GM19452 (cell line): ENCODE measurements around the gene ZFAND2A.
"Not testable (repeated sequence)": the region's sequence is repeated elsewhere in the genome, so short reads cannot be mapped to it uniquely, and the experiment has no call there.

Experiments used
- ATAC-seq: cut with Tn5 transposase; IDR thresholded peaks from one replicate; pipeline ENCODE4 v1.9.1; 2021; ENCODE audit not compliant: unreplicated experiment

Gene ZFAND2A

DNA sequence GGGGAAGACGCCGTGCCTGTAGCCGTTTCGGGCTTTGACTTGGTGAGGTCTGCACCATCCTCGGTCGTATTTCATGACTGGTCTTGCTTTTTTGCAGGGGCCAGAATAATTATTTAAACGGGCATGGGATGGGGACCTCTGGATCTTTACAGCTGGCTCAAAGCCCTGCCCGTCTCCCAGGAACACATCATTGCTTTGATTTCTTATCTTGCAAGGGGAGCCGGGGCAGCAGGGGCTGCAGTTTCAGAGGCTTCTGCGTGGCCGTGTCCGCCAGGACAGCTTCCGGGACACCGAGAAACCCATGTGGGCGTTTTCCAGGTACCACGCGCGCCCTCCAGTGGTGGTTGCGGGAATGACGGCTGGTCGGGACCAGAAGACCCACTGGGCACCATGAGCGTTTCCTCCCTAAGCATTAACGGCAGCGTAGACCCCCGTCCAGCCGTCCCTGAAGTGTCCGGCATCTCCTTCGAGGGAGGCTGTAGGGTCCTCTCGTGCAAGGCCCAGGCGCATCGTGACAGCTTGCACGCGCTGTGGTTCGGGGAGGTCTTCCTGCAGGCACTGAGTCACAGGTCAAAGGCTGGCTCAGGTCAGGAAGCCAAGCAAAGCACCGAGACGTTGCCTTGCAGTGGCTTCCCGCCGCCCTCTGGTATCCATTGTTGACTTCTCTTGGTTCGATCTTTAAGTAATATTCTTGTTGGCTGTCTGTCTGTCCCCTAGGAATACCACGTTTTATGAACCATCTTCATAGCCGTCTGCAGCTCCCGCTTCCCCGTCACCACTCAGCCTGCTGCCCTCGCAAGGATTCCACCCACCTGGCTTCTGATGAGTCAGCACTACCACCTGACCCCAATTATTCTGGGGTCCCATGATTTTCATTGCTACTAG, 16.2 kb upstream of the ZFAND2A start:
- ATAC-seq, result peak; percentile 70

DNA sequence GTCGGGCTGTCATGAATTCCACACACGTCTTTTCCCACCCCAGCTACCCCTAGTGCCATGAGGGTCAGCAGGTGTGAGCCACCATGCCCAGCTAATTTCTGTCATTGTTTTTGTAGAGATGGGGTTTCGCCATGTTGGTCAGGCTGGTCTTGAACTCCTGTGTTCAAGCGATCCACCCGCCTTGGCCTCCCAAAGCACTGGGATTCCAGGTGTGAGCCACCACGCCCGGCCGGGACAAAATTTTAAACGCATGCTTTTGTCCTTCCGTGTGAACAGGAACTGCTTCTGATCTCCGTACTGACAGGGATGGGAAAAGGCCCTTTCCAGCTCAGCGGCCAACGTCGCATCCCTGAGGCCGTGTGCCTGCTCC, 15.6 kb upstream of the ZFAND2A start:
- no peak for ATAC-seq

DNA sequence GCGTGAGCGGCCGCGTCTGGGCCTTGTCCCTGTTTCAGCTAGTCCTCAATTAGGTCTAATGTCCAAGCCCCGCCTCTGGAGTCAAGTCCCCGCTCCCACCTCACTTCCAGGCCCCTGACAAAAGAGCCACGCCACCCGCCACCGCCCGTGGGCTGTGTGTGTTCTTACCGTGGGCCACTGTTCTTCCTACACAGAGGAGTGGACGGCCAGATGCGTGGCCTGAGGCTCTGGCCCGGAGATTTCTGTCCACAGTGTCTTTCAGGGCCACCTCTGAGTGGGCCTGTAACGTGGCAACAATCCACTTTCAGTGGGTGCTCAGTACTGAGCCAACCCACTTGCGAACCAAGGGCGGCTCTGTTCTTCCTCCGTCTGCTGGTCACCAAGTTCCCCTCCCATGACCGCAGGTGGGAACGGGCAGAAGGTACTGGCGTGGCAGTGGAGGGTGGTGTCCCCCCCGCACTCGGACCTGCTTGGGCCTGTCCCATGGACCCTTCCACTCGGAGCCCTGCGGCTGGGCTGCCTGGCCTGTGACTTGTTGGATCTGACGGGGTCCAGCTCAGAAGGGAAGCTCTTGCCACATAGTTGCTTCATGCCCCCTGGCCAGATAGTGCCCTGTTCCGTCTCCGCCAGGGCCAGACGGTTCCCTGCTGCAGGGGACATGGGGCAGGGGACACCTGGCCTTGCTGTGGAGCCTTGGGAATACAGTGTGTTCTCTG, 15.0 kb upstream of the ZFAND2A start:
- no peak for ATAC-seq

DNA sequence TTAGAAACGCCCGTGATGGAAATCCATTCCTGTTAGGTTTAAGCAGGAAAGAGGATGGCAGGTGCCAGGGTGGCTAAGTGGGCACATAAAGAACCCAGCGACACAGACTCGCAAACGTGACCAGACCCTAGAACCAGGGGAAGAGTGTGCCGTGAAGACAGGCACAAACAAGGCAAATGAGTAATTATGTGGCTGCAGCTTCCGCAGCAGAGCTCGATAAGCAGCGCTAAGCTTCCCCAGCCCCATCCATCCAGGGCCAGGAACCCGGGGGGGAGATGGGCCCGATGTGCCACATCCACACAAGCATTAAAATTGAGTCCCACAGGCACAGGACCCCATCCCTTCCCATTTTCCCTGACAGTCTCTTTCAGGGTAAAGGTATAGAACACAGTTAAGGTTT, 14.0 kb upstream of the ZFAND2A start:
- no peak for ATAC-seq

DNA sequence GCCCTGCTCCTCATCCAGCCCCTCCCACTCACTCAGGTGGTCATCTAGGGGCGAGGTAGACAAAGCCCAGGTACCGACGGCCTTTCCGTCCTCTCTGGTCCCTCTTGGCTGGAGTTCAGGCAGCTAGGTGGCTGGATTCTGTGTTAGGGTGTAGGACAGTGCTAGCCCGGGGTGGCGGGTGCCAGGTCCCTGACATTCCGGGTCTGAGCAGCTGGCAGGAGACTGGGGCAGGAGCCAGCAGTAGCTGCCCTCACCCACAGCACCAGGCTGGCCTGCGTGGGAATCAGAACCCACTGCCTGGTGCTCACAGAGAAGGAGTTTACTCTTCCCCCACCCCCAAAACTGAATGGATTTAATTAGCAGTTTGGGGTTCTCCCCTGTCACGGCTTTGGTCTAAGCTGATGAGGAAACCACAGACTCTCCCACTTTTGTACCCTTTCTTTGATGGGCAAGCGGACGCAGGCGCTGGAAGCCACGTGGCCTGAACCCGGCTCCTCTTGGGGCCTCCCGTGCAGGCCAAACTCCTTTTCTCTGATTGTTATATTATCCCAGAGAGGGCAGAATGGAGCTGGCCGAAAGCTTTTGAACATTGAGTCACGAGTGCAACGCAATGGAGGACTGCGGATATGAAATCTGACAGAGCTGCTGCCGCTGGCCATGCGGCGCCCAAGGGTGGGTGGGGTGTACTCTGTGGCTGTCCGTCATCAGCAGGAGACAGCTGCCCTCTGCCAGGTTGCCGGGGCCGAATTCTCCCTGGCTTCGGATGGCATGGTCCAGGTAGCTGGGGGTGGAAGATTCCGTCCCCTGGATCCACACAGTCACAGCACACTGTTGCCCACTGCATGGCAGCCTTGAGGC, 12.9 kb upstream of the ZFAND2A start:
- ATAC-seq, result no peak

DNA sequence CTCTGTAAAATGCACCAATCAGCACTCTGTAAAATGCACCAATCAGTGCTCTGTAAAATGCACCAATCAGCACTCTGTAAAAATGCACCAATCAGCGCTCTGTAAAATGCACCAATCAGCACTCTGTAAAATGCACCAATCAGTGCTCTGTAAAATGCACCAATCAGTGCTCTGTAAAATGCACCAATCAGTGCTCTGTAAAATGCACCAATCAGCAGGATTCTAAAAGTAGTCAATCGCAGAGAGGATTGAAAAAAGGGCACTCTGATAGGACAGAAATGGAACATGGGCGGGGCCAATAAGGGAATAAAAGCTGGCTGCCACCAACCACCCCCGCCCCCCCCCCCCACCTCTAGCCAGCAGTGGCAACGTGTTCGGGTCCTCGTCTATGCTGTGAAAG, 11.5 kb upstream of the ZFAND2A start:
- not testable (repeated sequence) for ATAC-seq

DNA sequence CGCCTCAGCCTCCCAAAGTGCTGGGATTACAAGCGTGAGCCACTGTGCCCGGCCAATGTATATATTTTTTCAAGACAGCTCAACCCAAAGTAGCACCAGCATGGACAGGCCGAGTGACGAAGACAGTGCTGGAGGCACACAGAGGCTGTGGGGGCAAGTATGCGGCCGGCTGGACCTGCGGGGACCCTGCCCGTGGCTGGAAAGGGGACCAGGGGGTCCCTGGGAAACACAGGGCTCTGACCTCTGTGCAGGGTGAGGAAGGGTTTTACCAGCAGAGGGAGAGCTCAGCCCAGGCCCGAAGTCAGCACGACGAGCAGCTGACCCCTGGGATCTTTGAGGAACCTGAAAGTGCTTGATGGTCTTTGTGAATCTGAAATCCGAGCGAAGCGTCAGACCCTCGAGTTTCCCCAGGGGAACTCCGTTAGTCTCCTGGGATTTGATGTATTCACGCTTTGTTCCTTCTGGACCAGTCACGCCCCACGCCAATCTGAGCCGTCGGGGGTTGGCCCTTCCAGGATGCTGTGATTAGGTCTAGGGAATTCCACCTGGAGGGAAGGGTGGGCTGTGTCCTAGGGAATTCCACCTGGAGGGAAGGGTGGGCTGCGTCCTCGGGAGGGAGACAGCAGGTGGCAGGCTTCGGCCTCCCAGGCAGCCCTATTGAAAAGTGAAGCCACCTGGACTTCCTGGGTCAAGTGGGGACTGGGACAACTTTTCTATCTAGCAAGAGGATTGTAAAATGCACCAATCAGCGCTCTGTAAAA, 10.9 kb upstream of the ZFAND2A start:
- no peak for ATAC-seq

DNA sequence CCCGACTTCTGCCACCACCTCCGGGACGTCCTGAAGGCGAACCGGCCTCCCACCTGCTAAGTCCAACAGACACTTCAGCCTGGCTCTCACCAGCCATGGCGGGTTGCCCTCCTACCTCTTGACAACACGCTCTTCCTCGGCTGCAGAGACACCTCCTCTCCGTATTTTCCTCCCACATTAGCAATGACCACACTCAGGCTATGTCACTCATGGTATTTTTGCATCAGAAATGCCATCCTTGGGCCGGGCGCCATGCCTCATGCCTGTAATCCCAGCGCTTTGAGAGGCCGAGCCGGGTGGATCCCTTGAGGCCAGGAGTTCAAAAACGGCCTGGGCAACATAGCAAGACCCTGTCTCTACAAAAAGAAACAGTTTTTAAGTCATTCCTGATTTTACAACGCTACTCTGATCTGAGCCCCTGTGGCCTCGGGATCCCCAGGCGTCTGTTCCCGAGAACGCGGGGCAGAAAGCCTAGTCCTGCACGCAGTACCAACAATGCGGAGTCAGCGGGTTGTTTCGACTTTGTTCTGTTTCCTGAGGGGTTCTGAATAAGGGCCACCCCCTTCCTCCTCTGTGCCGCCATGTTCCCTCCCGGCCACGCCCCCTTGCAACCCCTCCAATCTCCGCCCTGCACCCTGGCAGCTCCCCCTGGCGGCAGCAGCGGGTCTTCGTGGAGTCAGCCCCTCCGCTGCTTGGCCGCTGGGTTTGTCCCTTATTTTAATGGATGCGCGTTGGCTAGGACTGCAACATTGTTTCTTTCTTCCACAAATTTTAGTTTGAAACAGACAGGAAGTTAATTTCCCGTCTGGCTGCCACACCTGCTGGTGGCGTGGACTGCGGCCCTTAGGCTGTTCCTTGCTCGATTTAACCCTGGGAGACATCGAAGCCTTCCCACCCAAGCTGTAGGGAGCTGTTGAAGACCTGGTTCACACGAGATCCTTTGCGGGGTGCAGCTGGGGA, 9.7 kb upstream of the ZFAND2A start:
- ATAC-seq, result no peak

DNA sequence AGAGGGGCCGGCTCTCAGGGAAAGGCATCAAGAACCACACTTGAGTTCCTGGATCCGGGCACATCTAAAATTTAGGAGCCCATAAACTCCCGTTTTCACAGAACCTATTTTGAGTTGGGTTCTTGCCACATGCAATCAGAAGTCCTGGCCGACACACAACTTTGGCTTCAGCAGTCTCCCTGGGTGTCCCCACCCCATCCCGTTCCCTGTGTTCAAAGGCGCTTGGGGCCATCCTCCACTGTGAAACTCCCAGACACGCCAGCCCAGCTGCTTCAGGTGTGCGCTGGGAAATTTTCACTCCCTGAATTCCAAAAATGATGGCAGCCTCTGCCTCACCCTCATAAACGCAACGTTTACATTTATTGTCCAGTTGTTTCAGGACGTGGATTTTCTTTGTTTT, 8.4 kb upstream of the ZFAND2A start:
- no peak for ATAC-seq

DNA sequence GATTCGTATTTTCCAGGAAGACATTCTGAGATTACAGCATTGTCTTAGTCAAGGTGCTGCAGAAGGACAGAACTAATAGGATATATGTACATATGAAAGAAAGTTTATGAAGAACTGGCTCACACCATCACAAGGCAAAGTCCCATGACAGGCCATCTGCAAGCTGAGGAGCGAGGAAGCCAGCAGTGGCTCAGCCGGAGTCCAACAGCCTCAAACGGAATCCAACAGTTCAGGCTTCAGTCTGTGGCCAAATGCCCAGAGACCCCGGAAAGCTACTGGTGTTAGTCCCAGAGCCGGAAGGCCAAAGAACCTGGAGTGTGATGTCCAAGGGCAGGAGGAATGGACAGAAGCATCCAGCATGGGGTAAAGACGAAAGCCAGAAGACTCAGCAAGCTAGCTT, 4.4 kb upstream of the ZFAND2A start:
- no peak for ATAC-seq

DNA sequence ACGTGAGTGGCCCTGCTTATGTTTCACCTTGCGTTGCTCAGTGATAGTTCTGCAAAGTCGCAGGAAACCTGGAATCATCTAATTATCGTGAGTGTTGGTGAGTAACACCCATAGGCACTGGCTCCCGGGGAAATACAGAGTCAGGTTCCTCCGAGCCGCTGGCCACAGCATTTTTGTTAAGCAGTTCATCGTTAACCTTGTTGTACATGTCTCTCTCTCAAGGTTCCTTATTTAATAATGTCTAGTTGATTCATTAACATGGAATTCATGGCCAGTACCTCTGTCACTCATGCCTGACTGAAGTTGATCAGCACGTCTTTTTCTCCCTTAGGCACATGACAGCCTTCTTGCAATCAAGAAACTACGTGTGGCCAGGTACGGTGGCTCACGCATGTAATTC, 3.1 kb upstream of the ZFAND2A start:
- no peak for ATAC-seq

DNA sequence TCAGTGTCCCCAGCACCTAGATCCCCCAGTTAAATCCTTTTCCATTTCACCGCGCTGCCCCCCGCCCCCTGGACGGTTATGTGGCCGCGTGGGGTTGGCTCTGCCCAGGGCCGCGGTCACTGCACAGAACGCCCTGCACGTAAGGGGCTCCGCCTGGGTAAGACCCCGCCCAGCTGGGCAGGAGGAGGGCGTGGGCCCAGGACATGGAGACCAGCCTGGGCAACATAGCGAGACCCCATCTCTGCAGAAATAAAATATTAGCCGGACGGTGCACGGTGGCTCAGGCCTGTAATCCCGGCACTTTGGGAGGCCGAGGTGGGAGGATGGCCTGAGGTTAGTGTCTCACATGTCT, 650 bp upstream of the ZFAND2A start:
- ATAC-seq, result peak; percentile 15

DNA sequence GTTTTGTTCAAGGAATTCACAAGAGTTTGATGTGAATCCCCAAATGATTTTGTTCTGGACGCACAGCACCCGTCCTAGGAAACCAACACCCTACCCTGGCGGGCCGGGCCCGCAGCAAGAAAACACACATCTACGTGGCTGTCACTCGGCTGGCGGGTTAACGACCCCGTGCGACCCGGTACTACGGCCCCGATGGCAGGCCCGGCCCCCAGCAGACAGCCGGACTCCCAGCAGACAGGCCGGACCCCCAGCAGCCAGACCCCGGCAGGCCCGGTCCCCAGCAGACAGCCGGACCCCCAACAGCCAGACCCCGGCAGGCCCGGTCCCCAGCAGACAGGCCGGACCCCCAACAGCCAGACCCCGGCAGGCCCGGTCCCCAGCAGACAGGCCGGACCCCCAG, 765 bp downstream of the ZFAND2A start:
- ATAC-seq, result not testable (repeated sequence)

DNA sequence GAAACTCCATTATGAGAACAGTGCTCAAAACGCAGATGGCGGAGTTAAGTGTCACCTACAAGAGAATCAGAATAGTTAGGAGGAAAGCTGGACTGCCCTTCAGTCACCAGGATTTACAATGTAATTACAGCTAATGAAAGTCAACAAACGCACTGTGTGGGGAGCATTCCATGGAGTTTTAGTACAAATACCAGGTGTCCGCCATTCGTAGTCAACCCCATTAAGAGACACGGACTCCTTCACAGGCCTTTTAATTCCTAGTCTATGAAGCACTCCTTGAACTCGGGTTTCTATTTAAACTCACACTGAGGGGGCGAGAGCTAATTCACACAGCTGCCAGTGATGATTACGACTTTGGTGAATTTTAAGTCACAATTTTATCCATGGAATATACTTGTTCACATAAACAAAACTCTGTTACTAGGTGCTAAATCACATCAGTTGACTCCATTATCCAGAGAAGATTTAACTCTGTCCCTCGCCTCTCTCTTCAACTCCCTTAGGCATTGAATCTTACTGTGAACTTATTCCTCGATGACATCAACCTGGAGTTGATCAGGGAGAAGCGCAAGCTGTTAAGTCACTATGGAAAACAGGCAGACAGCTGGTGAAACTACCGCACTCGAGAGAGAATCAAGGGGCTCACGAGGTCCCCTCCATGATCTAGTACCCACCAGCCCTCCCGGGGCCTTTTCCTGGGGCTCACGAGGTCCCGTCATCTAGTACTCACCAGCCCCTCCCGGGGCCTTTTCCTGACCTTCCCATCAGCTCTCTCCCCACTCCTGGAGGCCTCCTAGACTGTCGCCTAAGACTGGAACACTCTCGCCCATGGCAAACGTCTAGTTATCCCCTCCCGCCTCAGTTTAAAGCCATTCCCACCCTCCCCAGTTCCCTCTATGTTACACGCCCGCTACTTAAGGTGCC, 1.5 kb downstream of the ZFAND2A start:
- no peak for ATAC-seq

DNA sequence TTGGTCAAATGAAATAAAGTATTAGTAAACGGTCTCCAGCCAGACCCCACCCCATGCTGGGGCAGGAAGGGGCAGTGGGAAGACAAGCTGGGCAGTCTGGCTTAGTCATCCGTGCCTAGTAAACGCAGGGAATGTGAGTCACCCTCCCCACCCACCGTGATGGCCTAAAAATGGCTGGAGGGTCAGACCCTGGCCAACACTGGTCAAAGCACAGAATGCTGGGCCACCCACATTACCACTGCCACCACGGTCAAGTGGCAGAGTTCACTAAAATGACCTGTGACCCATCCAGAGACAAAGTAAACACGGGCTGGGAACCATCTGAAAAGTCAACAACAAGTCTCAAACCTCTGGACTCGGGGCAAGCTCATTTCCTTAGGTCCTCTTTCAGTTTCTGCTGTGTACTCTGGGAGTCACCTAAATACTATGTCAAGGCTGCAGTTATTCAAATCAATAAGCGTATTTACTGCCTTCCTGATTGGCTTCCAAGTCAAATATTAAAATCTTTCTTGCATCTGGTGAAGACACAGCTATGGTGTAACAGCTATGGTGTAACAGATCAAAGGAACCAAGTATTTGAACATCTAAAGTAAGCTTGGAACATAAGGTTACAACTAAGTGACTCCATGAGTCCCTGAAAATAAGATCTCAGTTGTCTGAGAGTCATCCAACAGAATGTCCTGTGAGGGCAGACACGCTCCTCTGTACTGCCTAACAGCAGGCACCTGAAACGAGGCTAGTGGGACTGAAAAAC, 3.0 kb downstream of the ZFAND2A start:
- no peak for ATAC-seq

DNA sequence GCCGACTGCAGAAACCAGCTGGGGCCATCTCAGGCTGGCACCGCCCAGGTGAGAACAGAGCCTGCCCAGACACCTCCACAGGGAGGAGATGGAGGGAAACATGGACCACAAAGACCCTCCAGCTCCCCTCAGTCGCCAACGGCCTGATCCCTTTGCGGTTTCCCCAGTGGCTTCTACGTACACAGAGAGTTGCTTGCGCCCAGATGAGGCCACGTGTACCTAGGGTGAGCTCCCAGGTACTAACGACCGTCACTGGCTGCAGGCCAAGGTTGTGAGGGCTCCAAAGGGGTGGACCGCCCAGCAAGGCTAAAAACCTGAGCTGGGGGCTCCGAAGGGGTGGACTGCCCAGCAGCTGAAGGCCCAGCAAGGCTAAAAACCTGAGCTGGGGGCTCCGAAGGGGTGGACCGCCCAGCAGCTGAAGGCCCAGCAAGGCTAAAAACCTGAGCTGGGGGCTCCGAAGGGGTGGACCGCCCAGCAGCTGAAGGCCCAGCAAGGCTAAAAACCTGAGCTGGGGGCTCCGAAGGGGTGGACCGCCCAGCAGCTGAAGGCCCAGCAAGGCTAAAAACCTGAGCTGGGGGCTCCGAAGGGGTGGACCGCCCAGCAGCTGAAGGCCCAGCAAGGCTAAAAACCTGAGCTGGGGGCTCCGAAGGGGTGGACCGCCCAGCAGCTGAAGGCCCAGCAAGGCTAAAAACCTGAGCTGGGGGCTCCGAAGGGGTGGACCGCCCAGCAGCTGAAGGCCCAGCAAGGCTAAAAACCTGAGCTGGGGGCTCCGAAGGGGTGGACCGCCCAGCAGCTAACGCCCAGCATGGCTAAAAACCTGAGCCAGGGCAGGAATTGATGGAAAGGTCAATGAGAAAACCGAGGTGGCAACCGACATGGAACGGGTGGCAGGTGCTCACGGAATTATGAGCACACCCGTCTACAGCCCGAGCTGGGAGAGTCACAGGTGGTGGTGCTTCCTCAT, 3.9 kb downstream of the ZFAND2A start:
- ATAC-seq, result not testable (repeated sequence)
